ENCODE measurements around the gene FIZ1.
A peak's percentile ranks its signal among the peaks of the same experiment; 100 is the strongest.
"Not testable (repeated sequence)": the region's sequence is repeated elsewhere in the genome, so short reads cannot be mapped to it uniquely, and the experiment has no call there.

The FIZ1 gene

DNA sequence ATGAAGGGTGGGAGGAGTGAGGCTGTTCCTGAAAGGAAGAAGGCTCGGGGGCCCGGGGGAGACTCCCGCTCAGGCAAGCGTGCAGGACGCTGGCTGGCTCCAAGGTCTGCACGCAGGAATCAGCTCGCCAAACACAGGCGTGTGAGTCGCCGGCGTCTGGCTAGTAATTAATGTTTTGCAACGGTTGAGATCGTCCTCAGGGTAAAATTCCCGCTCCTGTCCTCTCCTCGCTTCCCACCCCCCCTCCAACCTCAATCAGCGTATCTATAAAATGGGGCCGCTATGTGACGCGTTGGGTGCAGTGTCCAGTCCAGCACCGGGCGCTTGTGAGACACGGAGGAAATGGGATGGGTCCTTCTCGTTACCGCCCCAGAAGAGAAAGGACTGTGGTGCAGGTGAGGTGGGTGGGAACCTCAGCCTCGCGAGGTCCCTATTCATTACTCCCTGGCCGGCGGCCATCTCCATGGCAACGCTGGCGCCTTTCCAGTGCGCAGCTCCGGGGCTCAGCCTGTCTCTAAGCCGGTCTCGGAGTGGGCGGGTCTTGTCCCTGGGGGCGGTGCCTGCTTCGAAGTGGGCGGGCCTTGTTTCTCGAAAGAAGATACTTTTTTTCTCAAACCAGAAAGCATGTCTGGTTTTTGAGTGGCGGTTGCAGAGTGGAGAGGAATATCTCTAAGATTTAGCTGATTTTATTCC lies 12.2 kb downstream of the FIZ1 start:
- ChIA-PET CTCF (interaction anchor here (0.9 to 1.9 kb wide), 4 partner anchors 12 to 83 kb away, joined by 4 to 6 read pairs (median 5); partner anchors contain the start of gene FIZ1), POLR2A (interaction anchor here (0.8 kb wide), 1 partner anchor 50 kb away, joined by 4 read pairs; no protein-coding TSS in a partner anchor)
- peak; percentile 97 for DNase-seq (ENCODE audit: extremely low spot score)
- TF ChIP-seq, protein P1, sequence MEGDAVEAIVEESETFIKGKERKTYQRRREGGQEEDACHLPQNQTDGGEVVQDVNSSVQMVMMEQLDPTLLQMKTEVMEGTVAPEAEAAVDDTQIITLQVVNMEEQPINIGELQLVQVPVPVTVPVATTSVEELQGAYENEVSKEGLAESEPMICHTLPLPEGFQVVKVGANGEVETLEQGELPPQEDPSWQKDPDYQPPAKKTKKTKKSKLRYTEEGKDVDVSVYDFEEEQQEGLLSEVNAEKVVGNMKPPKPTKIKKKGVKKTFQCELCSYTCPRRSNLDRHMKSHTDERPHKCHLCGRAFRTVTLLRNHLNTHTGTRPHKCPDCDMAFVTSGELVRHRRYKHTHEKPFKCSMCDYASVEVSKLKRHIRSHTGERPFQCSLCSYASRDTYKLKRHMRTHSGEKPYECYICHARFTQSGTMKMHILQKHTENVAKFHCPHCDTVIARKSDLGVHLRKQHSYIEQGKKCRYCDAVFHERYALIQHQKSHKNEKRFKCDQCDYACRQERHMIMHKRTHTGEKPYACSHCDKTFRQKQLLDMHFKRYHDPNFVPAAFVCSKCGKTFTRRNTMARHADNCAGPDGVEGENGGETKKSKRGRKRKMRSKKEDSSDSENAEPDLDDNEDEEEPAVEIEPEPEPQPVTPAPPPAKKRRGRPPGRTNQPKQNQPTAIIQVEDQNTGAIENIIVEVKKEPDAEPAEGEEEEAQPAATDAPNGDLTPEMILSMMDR (IDR thresholded peaks at IDR 0.05; ENCODE audit: control extremely low read depth, extremely low read depth, low read depth, missing control alignments) = no peak

DNA sequence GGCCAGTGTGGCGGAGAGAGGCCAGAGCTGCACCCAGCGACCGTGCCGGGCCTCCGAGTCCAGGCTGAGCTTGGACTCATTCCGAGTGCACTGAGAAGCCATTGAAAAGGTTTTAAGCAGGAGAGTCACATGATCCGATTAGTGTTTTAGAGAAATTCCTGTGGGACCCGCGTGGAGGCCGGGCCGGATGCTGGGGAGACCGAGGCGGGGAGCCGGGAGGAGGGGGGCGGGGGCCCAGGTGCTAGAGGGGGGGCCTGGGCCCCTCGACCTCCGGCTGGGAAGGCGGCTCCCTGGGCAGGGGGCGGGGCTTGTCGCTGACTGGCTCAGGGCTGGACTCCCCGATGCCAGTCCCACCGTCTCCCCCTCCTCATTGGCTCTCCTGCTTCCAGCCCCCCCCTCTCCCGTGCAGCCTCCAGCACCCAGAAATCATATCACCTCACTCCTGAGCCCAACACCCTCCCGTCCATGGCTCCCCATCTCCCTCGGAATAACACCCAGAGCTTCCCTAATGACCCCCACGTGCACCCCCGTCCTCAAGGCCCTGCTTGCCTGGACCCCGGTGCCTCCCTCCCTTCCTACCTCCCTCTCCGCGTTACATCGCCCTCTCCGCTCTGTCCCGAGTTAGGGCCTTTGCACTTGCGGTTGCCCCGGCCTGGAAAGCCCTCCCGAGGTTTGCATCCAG lies 13.5 kb downstream of the FIZ1 start:
- POLR2A ChIA-PET = interaction anchor here (0.6 kb wide), 1 partner anchor 19 kb away, joined by 4 read pairs; no protein-coding TSS in a partner anchor
- DNase-seq (ENCODE audit: extremely low spot score) = peak; percentile 67
- TF ChIP-seq, protein P1 (IDR thresholded peaks at IDR 0.05; ENCODE audit: control extremely low read depth, extremely low read depth, low read depth, missing control alignments) = no peak
- CTCF ChIA-PET = interaction anchor here (0.9 to 1.7 kb wide), 4 partner anchors 13 to 68 kb away, joined by 3 to 6 read pairs (median 4); partner anchors contain the start of gene FIZ1

DNA sequence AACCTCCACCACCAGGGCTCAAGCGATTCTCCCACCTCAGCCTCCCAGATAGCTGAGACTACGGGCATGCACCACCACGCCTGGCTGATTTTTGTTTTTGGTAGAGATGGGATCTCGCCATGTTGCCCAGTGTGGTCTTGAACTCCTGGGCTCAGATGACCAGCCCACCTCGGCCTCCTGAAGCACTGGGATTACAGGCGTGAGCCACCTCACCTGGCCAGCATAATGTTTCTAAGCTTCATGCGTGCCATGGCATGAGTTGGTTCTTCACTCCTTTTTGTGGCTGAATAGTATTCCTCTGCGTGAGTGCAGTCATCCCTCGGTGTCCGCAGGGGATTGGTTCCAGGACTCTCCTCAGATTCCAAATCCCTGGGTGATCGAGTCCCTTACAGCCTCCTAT lies 14.4 kb downstream of the FIZ1 start:
- POLR2A ChIA-PET = no interaction called here
- DNase-seq (ENCODE audit: extremely low spot score) = no peak

DNA sequence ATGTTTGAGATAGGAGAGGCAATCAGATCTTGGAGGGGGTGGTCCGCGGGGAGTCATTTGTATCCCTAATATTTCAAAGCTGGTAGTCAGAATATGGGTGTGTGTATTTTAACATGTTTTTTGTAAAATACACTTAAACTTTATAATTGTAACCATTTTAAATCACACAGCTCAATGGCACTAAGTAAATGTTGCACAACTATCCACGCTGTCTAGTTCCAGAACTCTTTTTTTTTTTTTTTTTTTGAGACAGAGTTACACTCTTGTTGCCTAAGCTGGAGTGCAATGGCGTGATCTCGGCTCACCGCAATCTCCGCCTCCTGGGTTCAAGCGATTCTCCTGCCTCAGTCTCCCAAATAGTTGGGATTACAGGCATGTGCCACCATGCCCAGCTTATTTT lies 15.4 kb downstream of the FIZ1 start:
- POLR2A ChIA-PET = interaction anchor here (0.6 kb wide), 1 partner anchor 15 kb away, joined by 4 read pairs; no protein-coding TSS in a partner anchor
- CTCF ChIA-PET = interaction anchor here (0.9 to 1.7 kb wide), 2 partner anchors 49 to 66 kb away, joined by 4 to 6 read pairs; no protein-coding TSS in a partner anchor
- DNase-seq (ENCODE audit: extremely low spot score) = not testable (repeated sequence)

More for the DNA sequence above, 14.4 kb downstream of the FIZ1 start:
- CTCF ChIA-PET = interaction anchor here (0.9 to 1.7 kb wide), 4 partner anchors 14 to 67 kb away, joined by 3 to 6 read pairs (median 4); partner anchors contain the start of gene FIZ1
- TF ChIP-seq, protein P1 (IDR thresholded peaks at IDR 0.05; ENCODE audit: control extremely low read depth, extremely low read depth, low read depth, missing control alignments) = no peak

DNA sequence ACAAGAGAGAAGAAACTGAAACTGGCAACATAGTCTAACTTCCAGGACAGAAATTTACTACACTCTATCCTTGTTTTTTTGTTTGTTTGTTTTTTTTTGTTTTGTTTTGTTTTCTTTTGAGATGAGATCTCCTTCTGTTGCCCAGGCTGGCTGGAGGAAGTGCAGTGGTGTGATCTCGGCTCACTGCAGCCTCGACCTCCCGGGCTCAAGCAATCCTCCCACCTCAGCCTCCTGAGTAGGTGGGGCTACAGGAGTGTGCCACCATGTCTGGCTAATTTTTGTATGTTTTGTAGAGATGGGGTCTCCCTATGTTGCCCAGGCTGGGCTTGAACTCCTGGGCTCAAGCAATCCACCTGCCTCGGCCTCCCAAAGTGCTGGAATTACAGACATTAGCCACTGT lies 17.0 kb downstream of the FIZ1 start:
- POLR2A ChIA-PET; DNase-seq (ENCODE audit: extremely low spot score): not testable (repeated sequence)
- CTCF ChIA-PET = interaction anchor here (1.3 to 1.7 kb wide), 2 partner anchors 24 to 78 kb away, joined by 6 to 8 read pairs; partner anchors contain the start of gene ZNF865

DNA sequence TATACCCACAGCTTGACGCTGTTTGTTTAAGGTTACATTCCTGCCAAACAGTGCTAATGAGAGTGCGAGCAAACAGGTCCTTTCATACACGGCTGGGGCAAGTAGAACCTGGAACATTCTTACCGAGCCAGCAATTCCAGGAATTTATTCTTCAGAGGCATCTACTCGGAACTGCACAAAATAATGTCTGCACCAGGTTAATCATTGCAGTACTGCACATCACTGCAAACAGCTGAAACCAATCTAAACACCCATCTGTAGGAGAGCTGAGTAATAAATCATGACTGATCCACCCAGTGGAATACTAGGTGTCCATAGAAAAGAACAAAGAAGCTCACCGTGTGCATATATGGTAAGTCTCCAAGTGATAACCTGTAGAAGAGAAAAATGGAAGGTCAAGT lies 17.5 kb downstream of the FIZ1 start:
- TF ChIP-seq, protein P1 (IDR thresholded peaks at IDR 0.05; ENCODE audit: control extremely low read depth, extremely low read depth, low read depth, missing control alignments) = no peak
- ChIA-PET CTCF (interaction anchor here (1.0 to 1.7 kb wide), 3 partner anchors 16 to 78 kb away, joined by 3 to 8 read pairs (median 6); partner anchors contain the start of gene ZNF865), POLR2A (interaction anchor here (0.9 kb wide), 1 partner anchor 52 kb away, joined by 3 read pairs; no protein-coding TSS in a partner anchor)
- DNase-seq (ENCODE audit: extremely low spot score) = no peak

DNA sequence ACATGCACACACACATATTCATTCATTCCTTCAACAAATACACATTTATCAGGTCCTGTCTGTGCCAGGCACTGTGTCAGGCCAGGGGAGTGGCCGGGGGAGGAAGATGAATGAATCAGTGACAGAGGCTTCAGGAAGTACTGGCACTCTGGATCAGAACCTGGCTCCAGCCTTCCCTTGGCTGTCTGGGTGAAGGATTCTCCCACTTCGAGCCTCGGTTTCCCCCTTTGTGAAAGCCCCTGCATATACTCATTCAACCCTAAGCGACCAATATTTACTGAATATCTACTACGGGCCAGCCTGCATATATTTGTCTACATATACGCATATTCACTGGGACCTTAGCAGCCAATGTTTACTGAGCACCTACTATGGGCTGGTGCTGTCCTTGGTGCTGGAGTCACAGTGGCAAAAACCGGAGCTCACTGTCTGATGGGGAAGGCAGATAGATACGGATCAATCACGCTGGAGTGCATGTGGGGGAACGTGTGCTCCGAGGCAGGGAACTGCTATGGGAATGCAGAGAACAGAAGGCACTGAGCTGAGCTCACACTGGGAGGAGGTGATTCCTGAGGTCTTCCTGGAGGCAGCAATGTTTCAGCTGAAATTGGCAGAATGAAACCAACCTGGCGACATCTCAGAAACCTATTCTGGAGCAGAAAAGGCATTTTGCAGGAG lies 18.0 kb downstream of the FIZ1 start:
- TF ChIP-seq, protein P1 (IDR thresholded peaks at IDR 0.05; ENCODE audit: control extremely low read depth, extremely low read depth, low read depth, missing control alignments) = no peak
- DNase-seq (ENCODE audit: extremely low spot score) = no peak
- ChIA-PET POLR2A (interaction anchor here (0.9 kb wide), 1 partner anchor 52 kb away, joined by 3 read pairs; no protein-coding TSS in a partner anchor), CTCF (interaction anchor here (1.0 to 1.7 kb wide), 3 partner anchors 17 to 77 kb away, joined by 3 to 8 read pairs (median 6); partner anchors contain the start of gene ZNF865)

Measured in GM10248 (cell line).